BE2C (cell line): ENCODE data around the gene CCDC88B.

Experiments
- DNase-seq: peaks from one replicate; pipeline ENCODE4 v3.0.0-alpha.2; 2020
- H3K27me3 ChIP-seq: fragments of 250-450 bp; sonication (Bioruptor Pico); 2 replicates; pipeline ENCODE4 v1.5.1; 2020; ENCODE audit warnings: mild to moderate bottlenecking
- H3K36me3 ChIP-seq: fragments of 250-450 bp; sonication (Bioruptor Pico); 2 replicates; pipeline ENCODE4 v1.5.1; 2020; ENCODE audit warnings: mild to moderate bottlenecking
- H3K4me1 ChIP-seq: fragments of 250-450 bp; sonication (Bioruptor Pico); 2 replicates; pipeline ENCODE4 v1.5.1; 2020
- H3K4me3 ChIP-seq: 2 replicates; pipeline ENCODE4 v1.5.1; 2011; ENCODE audit warnings: low read depth, low read length
- H3K9me3 ChIP-seq: fragments of 250-450 bp; sonication (Bioruptor Pico); 2 replicates; pipeline ENCODE4 v1.5.1; 2020
- CTCF ChIP-seq: IDR thresholded peaks from 2 replicates; pipeline ENCODE4 v1.5.1; 2012; ENCODE audit warnings: mild to moderate bottlenecking, low read depth, low read length

CCDC88B gene

DNA sequence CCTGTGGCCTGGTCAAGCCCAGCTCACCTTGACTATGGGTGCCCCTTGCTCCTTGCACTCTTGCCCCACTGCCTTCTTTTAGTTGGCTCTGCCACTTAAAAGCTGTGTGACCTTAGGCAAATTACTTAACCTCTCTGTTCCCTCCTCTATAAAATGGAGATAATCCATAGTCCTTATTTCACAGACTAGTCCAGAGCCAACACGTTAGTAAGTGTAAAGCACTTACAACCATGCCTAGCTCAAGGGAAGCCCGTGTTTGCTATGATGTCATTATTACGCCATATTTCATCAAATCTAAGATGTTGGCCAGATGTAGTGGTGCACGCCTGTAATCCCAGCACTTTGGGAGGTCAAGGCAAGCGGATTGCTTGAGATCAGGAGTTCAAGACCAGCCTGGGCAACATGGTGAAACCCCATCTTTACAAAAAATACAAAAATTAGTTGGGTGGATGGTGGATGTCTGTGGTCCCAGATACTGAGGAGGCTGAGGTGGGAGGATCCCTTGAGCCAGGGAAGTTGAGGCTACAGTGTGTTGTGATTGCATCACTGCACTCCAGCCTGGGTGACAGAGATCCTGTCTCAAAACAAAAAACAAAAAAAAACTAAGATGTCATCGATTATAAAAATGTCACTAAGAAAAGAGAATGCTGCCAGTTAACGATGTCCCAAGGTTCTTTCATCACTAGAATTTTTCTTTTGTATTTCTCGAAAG lies 2.3 kb upstream of the CCDC88B start:
- no peaks in the 10 kb centered on the region for H3K4me1 ChIP-seq
- no peak for DNase-seq
- H3K27me3 ChIP-seq, result no peaks in the 10 kb centered on the region
- no peak overlapping the region for H3K4me3 ChIP-seq
- H3K36me3 ChIP-seq, result no peaks in the 10 kb centered on the region
- no peaks in the 10 kb centered on the region for H3K9me3 ChIP-seq
- no peak for TF ChIP-seq CTCF

GRCh38 chr11:64338716-64339115 lies 1.3 kb upstream of the CCDC88B start:
- no peak for TF ChIP-seq CTCF
- DNase-seq, result no peak
- no peaks in the 10 kb centered on the region for H3K9me3 ChIP-seq
- no peaks in the 10 kb centered on the region for H3K36me3 ChIP-seq
- H3K4me1 ChIP-seq, result no peaks in the 10 kb centered on the region
- H3K4me3 ChIP-seq, result no peak overlapping the region
- H3K27me3 ChIP-seq, result no peaks in the 10 kb centered on the region

DNA sequence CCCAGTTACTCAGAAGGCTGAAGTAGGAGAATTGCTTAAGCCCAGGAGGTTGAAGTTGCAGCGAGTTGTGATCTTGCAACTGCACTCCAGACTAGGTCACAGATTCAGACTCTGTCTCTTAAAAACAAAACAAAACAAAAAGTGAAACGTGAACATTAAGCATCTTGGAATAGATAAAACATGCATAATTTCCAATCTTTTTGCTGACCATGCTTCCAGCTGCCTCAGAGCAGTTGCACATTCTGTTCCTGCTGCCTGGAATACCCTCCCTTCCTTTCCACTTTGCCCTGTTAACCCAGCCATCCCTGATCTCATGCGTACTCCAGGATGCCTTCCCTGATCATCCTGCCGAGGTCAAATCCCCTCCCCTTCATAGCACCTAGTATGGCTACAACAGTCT lies 718 bp upstream of the CCDC88B start:
- Histone ChIP-seq H3K27me3 (no peaks in the 10 kb centered on the region), H3K36me3 (no peaks in the 10 kb centered on the region), H3K9me3 (no peaks in the 10 kb centered on the region), H3K4me3 (no peak overlapping the region), H3K4me1 (no peaks in the 10 kb centered on the region)
- no peak for TF ChIP-seq CTCF
- DNase-seq, result no peak

DNA sequence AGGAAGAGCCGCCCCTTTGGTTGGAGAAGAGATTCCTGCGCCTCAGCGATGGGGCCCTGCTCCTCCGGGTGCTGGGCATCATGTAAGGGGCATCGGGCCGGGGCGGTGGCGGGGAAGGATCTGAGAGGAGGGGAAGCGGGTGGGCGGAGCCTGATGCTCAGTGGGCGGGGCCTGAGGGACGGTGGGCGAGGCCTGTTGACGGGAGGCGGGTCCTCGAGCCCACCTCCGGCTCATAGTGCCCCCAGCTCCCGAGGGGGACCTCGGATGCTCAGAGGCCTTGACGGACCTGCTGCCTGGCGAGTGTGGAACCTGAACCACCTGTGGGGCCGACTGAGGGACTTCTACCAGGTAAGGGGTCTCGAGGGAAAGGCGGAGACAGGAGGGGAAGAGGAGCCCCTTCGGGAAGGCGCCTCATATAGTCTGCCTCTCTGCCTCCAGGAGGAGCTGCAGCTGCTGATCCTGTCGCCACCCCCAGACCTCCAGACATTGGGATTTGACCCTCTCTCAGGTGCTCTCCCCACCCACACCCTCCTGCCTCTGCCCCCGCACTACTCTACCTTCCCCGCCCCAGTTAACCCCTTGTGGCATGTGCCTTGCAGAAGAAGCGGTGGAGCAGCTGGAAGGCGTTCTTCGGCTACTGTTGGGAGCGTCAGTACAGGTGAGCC lies 799 bp downstream of the CCDC88B start:
- TF ChIP-seq CTCF, result no peak
- Histone ChIP-seq H3K36me3 (no peaks in the 10 kb centered on the region), H3K27me3 (no peaks in the 10 kb centered on the region), H3K4me3 (no peak overlapping the region), H3K9me3 (no peaks in the 10 kb centered on the region), H3K4me1 (no peaks in the 10 kb centered on the region)
- peak; percentile 38 for DNase-seq

DNA sequence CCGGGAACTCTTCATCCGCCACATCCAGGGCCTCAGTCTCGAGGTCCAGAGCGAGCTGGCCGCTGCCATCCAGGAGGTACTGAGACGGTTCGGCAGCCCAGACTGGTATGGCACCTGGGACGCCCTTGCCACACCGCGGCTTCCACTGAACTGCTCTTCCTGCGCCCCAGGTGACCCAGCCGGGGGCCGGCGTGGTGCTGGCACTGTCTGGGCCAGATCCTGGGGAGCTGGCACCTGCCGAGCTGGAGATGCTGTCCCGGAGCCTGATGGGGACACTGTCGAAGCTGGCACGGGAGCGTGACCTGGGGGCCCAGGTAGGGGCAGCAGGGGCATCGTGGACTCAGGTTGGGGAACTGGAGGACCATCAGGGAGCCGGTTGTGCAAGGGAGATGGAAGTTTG lies 1.4 kb downstream of the CCDC88B start:
- TF ChIP-seq CTCF, result no peak
- Histone ChIP-seq H3K9me3 (no peaks in the 10 kb centered on the region), H3K4me1 (no peaks in the 10 kb centered on the region), H3K27me3 (no peaks in the 10 kb centered on the region), H3K36me3 (no peaks in the 10 kb centered on the region), H3K4me3 (no peak overlapping the region)
- no peak for DNase-seq
